Superior temporal gyrus (tissue), 1 donor: Measurements from ENCODE around the gene SH3RF3.

Source experiments
- DNase-seq: peaks from one replicate; pipeline ENCODE4 v3.0.0-alpha.2; 2016; ENCODE audit errors: extremely low spot score

The SH3RF3 gene

DNA sequence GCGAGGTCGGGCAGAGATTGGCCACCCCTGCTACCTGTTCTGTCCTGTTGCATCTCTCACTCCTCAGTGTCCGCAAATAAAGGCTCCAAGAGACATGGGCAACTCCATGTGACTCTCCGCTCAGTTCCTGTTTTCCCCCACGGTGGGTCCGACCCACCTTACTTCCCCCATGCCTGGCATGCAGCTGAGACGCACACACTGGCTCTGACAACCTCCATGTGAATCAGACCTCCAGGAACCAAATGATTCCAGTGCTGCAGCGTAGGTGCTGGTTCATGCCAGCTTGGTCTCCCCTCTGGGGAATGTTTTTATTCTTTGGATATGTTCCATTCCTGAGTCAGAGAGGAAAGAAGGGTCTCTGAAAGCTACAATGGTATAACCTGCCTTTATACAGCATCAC is 221.5 kb downstream of the SH3RF3 start:
- no peak for DNase-seq

- no peak for DNase-seq
These were observed 222.3 kb downstream of the SH3RF3 start for GRCh38 chr2:109351164-109351756.

- DNase-seq: no peak
These were observed 223.3 kb downstream of the SH3RF3 start for GRCh38 chr2:109352056-109352897.

GRCh38 chr2:109352898-109353689 is 224.1 kb downstream of the SH3RF3 start:
- DNase-seq: no peak

GRCh38 chr2:109353806-109354745 is 225.1 kb downstream of the SH3RF3 start:
- DNase-seq: no peak

DNA sequence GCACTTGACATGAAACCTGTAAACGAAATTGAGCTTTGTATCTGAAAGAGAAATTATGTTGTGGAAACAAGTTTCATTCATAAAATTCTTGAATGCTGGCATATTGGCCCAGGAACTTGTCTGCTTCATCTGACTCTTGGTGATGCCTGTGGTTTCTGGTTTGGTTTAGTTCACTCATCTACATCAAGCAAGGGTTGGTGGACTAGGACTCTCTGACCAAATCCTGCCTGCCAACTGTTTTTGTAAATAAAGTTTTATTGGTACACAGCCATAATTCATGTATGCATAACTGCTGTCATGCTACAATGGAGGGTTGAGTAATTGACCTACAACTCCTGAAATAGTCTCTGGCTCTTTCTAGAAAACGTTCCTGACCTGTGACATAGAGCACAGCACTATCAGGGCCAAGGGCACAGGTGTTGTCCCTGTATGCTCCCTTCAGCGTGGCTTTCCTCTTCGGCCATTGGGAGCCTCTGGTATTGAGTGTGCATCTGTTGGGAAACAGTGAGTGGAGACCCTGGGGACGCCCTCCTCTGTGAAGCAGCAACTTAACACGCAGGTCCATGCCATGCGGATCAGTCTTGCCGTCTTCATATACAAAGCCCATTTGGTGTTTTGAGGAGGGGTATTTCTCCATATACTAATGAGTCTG is 226.3 kb downstream of the SH3RF3 start:
- no peak for DNase-seq

GRCh38 chr2:109356324-109357035 is 227.5 kb downstream of the SH3RF3 start:
- DNase-seq: no peak

DNA sequence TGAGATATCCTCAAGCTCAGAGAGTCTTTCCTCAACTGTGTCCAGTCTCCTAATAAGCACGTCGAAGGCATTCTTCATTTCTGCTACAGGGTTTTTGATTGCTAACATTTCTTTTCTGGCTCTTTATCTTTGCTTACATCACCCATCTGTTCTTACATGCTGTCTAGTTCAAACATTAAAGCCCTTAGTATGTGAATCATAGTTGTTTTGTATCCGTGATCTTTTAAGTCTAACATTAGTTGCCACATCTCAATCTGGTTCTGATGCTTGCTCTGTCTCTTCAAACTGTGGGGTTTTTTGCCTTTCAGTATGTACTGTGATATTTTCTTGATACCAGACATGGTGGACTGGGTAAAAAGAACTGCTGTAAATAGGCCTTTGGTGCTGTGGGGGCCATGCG is 235.2 kb downstream of the SH3RF3 start:
- no peak for DNase-seq

GRCh38 chr2:109365131-109365530 is 236.1 kb downstream of the SH3RF3 start:
- DNase-seq: no peak

GRCh38 chr2:109367683-109368082 is 238.7 kb downstream of the SH3RF3 start:
- no peak for DNase-seq

DNA sequence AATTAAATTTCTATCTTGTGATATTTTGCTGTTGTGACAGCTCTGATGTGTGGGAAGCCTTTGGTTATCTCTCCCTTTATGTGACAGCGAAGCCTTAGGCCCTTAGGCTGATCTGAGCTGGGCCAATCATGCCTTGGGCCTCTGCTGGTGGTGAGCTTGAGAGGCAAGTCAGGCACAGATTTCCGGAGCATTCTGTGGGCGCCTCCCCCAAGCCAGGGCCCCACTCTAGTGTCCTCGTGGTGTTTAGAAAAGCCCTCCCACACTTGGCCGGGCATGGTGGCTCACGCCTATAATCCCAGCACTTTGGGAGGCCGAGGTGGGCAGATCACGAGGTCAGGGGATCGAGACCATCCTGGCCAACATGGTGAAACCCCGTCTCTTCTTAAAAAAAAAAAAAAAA is 239.8 kb downstream of the SH3RF3 start:
- DNase-seq: no peak

GRCh38 chr2:109369671-109370191 is 240.7 kb downstream of the SH3RF3 start:
- no peak for DNase-seq

GRCh38 chr2:109370399-109371035 is 241.5 kb downstream of the SH3RF3 start:
- DNase-seq: no peak

- no peak for DNase-seq
These were observed 242.6 kb downstream of the SH3RF3 start for GRCh38 chr2:109371481-109372170.

GRCh38 chr2:109372171-109372568 is 243.2 kb downstream of the SH3RF3 start:
- DNase-seq: no peak

DNA sequence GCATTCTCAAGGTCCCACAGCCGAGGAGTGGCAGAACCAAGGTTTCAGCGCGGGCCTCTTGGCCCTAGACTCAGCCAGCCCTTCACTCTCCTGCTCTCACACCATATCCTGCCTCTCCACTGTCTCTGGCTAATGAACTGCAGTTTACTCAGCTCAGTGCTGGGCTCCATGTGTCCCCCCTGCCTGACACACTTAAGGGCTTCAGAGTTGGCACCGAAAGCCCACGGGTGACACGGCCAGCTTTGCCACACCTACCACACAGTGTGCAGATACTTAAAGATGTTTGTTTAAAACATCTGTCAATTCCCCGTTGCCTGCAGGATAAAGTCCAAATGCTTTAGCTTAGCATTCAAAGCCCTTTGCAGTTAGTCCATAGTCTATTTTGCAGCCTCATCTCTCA is 243.6 kb downstream of the SH3RF3 start:
- DNase-seq: no peak

GRCh38 chr2:109373791-109374547 is 245.0 kb downstream of the SH3RF3 start:
- no peak for DNase-seq

- DNase-seq: no peak
These were observed 245.6 kb downstream of the SH3RF3 start for GRCh38 chr2:109374548-109375130.
